ENCODE results near the gene GUCY2C.

The GUCY2C gene

GRCh38 chr12:14589169-14590004 is 107.0 kb downstream of the GUCY2C start:
- H3K4me2 ChIP-seq (ENCODE audit: low read depth, low read length, poor library complexity, severe bottlenecking): no peak overlapping the region
- no peak overlapping the region for H3K4me3 ChIP-seq (ENCODE audit: insufficient read depth, low read length, poor library complexity, severe bottlenecking)
- H4K20me1 ChIP-seq (ENCODE audit: low read depth, low read length): no peaks in the 10 kb centered on the region
- no peak overlapping the region for H2AFZ ChIP-seq (ENCODE audit: low read depth, low read length, severe bottlenecking)
- no peaks in the 10 kb centered on the region for H3K9me3 ChIP-seq (ENCODE audit: insufficient read depth, low read length)
- H3K9ac ChIP-seq (ENCODE audit: low read length): no peak overlapping the region
- H3K27ac ChIP-seq (ENCODE audit: low read depth, low read length): no peak overlapping the region
- TF ChIP-seq CTCF (IDR thresholded peaks at IDR 0.05; ENCODE audit: insufficient read depth, low read length, poor library complexity, severe bottlenecking) (no peak), EZH2phosphoT487 (conservative IDR thresholded peaks at IDR 0.05; ENCODE audit: low read length) (no peak)
- H3K36me3 ChIP-seq (ENCODE audit: low read length): no peaks in the 10 kb centered on the region
- no peaks in the 10 kb centered on the region for H3K27me3 ChIP-seq (ENCODE audit: low read length)
- no peaks in the 10 kb centered on the region for H3F3A ChIP-seq (ENCODE audit: insufficient read depth)
- no peaks in the 10 kb centered on the region for H3K79me2 ChIP-seq (ENCODE audit: insufficient read depth, low read length)
- no peaks in the 10 kb centered on the region for H3K9me2 ChIP-seq (replicated peaks; ENCODE audit: insufficient read depth, low read length)

GRCh38 chr12:14588571-14588970 is 107.8 kb downstream of the GUCY2C start:
- TF ChIP-seq CTCF (IDR thresholded peaks at IDR 0.05; ENCODE audit: insufficient read depth, low read length, poor library complexity, severe bottlenecking) (no peak), EZH2phosphoT487 (conservative IDR thresholded peaks at IDR 0.05; ENCODE audit: low read length) (no peak)
- Histone ChIP-seq H3K27ac (ENCODE audit: low read depth, low read length) (no peak overlapping the region), H3K36me3 (ENCODE audit: low read length) (no peaks in the 10 kb centered on the region), H3K9me3 (ENCODE audit: insufficient read depth, low read length) (no peaks in the 10 kb centered on the region), H3K27me3 (ENCODE audit: low read length) (no peaks in the 10 kb centered on the region), H3K79me2 (ENCODE audit: insufficient read depth, low read length) (no peaks in the 10 kb centered on the region), H3K4me2 (ENCODE audit: low read depth, low read length, poor library complexity, severe bottlenecking) (no peak overlapping the region), H3K9ac (ENCODE audit: low read length) (no peak overlapping the region), H2AFZ (ENCODE audit: low read depth, low read length, severe bottlenecking) (no peak overlapping the region), H3K9me2 (replicated peaks; ENCODE audit: insufficient read depth, low read length) (no peaks in the 10 kb centered on the region), H4K20me1 (ENCODE audit: low read depth, low read length) (no peaks in the 10 kb centered on the region), H3F3A (ENCODE audit: insufficient read depth) (no peaks in the 10 kb centered on the region), H3K4me3 (ENCODE audit: insufficient read depth, low read length, poor library complexity, severe bottlenecking) (no peak overlapping the region)

GRCh38 chr12:14578646-14579045 is 117.8 kb downstream of the GUCY2C start:
- no peaks in the 10 kb centered on the region for H3K36me3 ChIP-seq (ENCODE audit: low read length)
- no peak overlapping the region for H2AFZ ChIP-seq (ENCODE audit: low read depth, low read length, severe bottlenecking)
- no peaks in the 10 kb centered on the region for H3K79me2 ChIP-seq (ENCODE audit: insufficient read depth, low read length)
- no peaks in the 10 kb centered on the region for H3K9me2 ChIP-seq (replicated peaks; ENCODE audit: insufficient read depth, low read length)
- H3K4me2 ChIP-seq (ENCODE audit: low read depth, low read length, poor library complexity, severe bottlenecking): no peak overlapping the region
- TF ChIP-seq EZH2phosphoT487 (conservative IDR thresholded peaks at IDR 0.05; ENCODE audit: low read length) (no peak), CTCF (IDR thresholded peaks at IDR 0.05; ENCODE audit: insufficient read depth, low read length, poor library complexity, severe bottlenecking) (no peak)
- H3K9me3 ChIP-seq (ENCODE audit: insufficient read depth, low read length): no peaks in the 10 kb centered on the region
- H3K27ac ChIP-seq (ENCODE audit: low read depth, low read length): peak overlapping the region; percentile 69; the same call in 1 of the 2 replicates
- H3K4me3 ChIP-seq (ENCODE audit: insufficient read depth, low read length, poor library complexity, severe bottlenecking): no peak overlapping the region
- no peak overlapping the region for H3K9ac ChIP-seq (ENCODE audit: low read length)
- peaks cover 13% of the 10 kb centered on the region for H3F3A ChIP-seq (ENCODE audit: insufficient read depth)
- no peaks in the 10 kb centered on the region for H4K20me1 ChIP-seq (ENCODE audit: low read depth, low read length)
- no peaks in the 10 kb centered on the region for H3K27me3 ChIP-seq (ENCODE audit: low read length)

Data from SU-DHL-6 (cell line).